ENCODE results near the gene ATRAID. TPM values are rescaled to one million over a fixed set of nuclear protein-coding genes. Genes with fewer than 3 reads are reported as not detected.

Gene ATRAID
- total and polyA plus RNA-seq, 9 donors, result 123 to 318 (median 136) TPM

DNA sequence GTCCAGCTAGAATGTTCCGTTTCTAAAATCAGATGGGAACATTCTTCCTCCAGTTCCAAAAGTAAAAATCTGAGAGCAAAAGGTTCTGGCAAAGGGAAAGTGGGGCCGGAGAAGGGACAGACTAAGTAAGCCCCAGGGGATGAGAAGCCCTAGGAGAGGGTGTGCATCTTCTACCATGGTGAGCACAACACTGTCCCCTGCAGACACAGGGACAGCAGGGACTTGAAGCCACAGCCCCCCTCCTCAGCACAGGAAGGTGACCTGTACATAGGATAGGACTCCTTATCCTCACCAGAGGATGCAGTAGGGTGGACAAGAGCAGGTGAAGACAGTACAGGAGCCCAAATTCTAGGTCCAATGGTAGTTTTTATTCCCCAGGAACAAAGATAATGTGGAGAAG is 12.6 kb upstream of the ATRAID start:
- Histone ChIP-seq H3K4me3 (no peak overlapping the region), H3K27ac (no peak overlapping the region), H3K4me1 (ENCODE audit: insufficient read depth) (no peaks in the 10 kb centered on the region), H3K9me3 (no peaks in the 10 kb centered on the region), H3K27me3 (no peaks in the 10 kb centered on the region), H3K36me3 (no peaks in the 10 kb centered on the region)
- no peak for TF ChIP-seq EP300 (IDR thresholded peaks at IDR 0.05)
- intact Hi-C loops (cut with DNase I), result no loop called here
- no peak for DNase-seq
- 44 to 59% (median 58%) methylated on average over 2 of the region's 2 CpGs for WGBS, 3 donors

- Histone ChIP-seq H3K4me1 (ENCODE audit: insufficient read depth) (peaks cover 2% of the 10 kb centered on the region), H3K36me3 (no peaks in the 10 kb centered on the region), H3K27ac (no peak overlapping the region), H3K4me3 (no peak overlapping the region), H3K27me3 (no peaks in the 10 kb centered on the region), H3K9me3 (no peaks in the 10 kb centered on the region)
- TF ChIP-seq EP300 (IDR thresholded peaks at IDR 0.05), result no peak
- no peak for TF ChIP-seq POLR2A (IDR thresholded peaks at IDR 0.05)
- TF ChIP-seq, protein P1, sequence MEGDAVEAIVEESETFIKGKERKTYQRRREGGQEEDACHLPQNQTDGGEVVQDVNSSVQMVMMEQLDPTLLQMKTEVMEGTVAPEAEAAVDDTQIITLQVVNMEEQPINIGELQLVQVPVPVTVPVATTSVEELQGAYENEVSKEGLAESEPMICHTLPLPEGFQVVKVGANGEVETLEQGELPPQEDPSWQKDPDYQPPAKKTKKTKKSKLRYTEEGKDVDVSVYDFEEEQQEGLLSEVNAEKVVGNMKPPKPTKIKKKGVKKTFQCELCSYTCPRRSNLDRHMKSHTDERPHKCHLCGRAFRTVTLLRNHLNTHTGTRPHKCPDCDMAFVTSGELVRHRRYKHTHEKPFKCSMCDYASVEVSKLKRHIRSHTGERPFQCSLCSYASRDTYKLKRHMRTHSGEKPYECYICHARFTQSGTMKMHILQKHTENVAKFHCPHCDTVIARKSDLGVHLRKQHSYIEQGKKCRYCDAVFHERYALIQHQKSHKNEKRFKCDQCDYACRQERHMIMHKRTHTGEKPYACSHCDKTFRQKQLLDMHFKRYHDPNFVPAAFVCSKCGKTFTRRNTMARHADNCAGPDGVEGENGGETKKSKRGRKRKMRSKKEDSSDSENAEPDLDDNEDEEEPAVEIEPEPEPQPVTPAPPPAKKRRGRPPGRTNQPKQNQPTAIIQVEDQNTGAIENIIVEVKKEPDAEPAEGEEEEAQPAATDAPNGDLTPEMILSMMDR (IDR thresholded peaks at IDR 0.05), result no peak
- DNase-seq, result no peak
- intact Hi-C loops (cut with DNase I), result loop anchor here in 1 of 4 donors (10.0 kb wide), 1 partner anchor 237 kb away; no protein-coding TSS in a partner anchor
- 91 to 93% (median 92%) methylated on average over 7 of the region's 7 CpGs for WGBS, 3 donors
Measured at GRCh38 chr2:27201675-27202074, 10.2 kb upstream of the ATRAID start.

GRCh38 chr2:27202854-27203253 is 9.0 kb upstream of the ATRAID start:
- Histone ChIP-seq H3K36me3 (no peaks in the 10 kb centered on the region), H3K27me3 (no peaks in the 10 kb centered on the region), H3K4me1 (ENCODE audit: insufficient read depth) (peaks cover 2% of the 10 kb centered on the region), H3K4me3 (no peak overlapping the region), H3K27ac (no peak overlapping the region), H3K9me3 (no peaks in the 10 kb centered on the region)
- TF ChIP-seq POLR2A (IDR thresholded peaks at IDR 0.05) (no peak), EP300 (IDR thresholded peaks at IDR 0.05) (no peak)
- TF ChIP-seq, protein P1 (IDR thresholded peaks at IDR 0.05), result no peak
- no peak for DNase-seq
- WGBS, 3 donors, result 76 to 87% (median 85%) methylated on average over 2 of the region's 2 CpGs
- intact Hi-C loops (cut with DNase I), result loop anchor here in 1 of 4 donors (10.0 kb wide), 1 partner anchor 238 kb away; no protein-coding TSS in a partner anchor

DNA sequence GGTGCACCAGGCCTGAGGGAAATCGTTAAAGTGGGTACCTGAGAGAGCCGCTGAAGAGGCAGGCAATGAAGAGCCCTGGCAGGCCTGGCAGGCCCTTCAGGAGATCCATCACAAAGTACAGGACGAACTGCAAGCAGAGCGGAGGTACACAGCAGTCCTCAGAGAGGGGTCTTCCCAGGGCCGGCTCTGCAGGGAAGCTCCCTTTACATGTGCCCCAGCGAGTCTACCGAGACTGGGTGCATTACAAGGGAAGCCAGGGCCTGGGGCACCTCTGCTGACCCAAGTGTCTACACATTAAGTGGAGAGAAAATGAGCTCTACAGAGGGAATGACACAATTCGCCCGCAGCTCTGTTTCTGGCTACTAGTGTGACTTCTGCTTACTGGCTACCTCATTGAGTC is 8.1 kb upstream of the ATRAID start:
- 95 to 97% (median 97%) methylated on average over 9 of the region's 9 CpGs for WGBS, 3 donors

DNA sequence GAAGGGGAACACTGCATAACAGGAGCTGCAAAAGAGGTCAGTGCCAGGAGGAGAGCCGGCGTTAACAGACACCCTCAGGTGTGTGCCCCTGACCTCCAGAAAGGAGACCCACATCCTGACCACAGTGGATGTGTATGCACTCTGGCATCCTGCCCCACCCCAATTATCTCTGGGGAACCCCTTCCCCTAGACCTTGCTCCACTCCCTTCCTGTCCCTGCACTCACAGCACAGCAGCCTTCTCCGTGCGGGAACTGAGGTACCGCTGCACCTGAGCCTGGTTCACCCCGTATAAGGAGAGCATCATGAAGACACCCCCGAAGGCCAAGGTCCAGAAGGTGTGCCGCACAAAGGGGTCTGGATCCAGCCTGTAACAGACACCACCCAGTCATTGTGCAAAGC is 7.3 kb upstream of the ATRAID start:
- Histone ChIP-seq H3K27me3 (no peaks in the 10 kb centered on the region), H3K27ac (no peak overlapping the region), H3K4me3 (no peak overlapping the region), H3K36me3 (no peaks in the 10 kb centered on the region), H3K4me1 (ENCODE audit: insufficient read depth) (peaks cover 2% of the 10 kb centered on the region), H3K9me3 (no peaks in the 10 kb centered on the region)
- DNase-seq, result no peak
- intact Hi-C loops (cut with DNase I), result loop anchor here in 1 of 4 donors (10.0 kb wide), 1 partner anchor 240 kb away; no protein-coding TSS in a partner anchor
- TF ChIP-seq POLR2A (IDR thresholded peaks at IDR 0.05), result no peak
- TF ChIP-seq, protein P1 (IDR thresholded peaks at IDR 0.05), result no peak
- TF ChIP-seq EP300 (IDR thresholded peaks at IDR 0.05), result no peak
- WGBS, 3 donors, result 89 to 94% (median 91%) methylated on average over 8 of the region's 8 CpGs

More for the DNA sequence above, 8.1 kb upstream of the ATRAID start:
- no peak for TF ChIP-seq POLR2A (IDR thresholded peaks at IDR 0.05)
- TF ChIP-seq, protein P1 (IDR thresholded peaks at IDR 0.05), result no peak
- no peak for TF ChIP-seq EP300 (IDR thresholded peaks at IDR 0.05)
- no peaks in the 10 kb centered on the region for H3K27me3 ChIP-seq
- H3K36me3 ChIP-seq, result no peaks in the 10 kb centered on the region
- no peaks in the 10 kb centered on the region for H3K9me3 ChIP-seq
- H3K4me1 ChIP-seq (ENCODE audit: insufficient read depth), result peaks cover 2% of the 10 kb centered on the region
- no peak overlapping the region for H3K4me3 ChIP-seq
- no peak for DNase-seq
- H3K27ac ChIP-seq, result no peak overlapping the region
- intact Hi-C loops (cut with DNase I), result loop anchor here in 1 of 4 donors (10.0 kb wide), 1 partner anchor 239 kb away; no protein-coding TSS in a partner anchor

Measured in ovary (tissue), 9 donors.